Measurements from ENCODE around the gene C16orf82.

GRCh38 chr16:27109666-27110523 is 43.2 kb downstream of the C16orf82 start:
- TF ChIP-seq NFE2L1 (CRISPR knock-in tag; IDR thresholded peaks at IDR 0.05) (no peak), MYBL2 (CRISPR knock-in tag; IDR thresholded peaks at IDR 0.05) (no peak), NFYB (CRISPR knock-in tag; conservative IDR thresholded peaks at IDR 0.05; ENCODE audit: low read depth) (no peak), ZNF423 (CRISPR knock-in tag; IDR thresholded peaks at IDR 0.05) (no peak), MXD4 (CRISPR knock-in tag; IDR thresholded peaks at IDR 0.05; ENCODE audit: borderline replicate concordance) (no peak), ZNF232 (CRISPR knock-in tag; IDR thresholded peaks at IDR 0.05) (no peak), TCF7 (CRISPR knock-in tag; IDR thresholded peaks at IDR 0.05; ENCODE audit: low read depth) (no peak), GTF2I (CRISPR knock-in tag; conservative IDR thresholded peaks at IDR 0.05) (no peak)
- TF ChIP-seq, protein P1, sequence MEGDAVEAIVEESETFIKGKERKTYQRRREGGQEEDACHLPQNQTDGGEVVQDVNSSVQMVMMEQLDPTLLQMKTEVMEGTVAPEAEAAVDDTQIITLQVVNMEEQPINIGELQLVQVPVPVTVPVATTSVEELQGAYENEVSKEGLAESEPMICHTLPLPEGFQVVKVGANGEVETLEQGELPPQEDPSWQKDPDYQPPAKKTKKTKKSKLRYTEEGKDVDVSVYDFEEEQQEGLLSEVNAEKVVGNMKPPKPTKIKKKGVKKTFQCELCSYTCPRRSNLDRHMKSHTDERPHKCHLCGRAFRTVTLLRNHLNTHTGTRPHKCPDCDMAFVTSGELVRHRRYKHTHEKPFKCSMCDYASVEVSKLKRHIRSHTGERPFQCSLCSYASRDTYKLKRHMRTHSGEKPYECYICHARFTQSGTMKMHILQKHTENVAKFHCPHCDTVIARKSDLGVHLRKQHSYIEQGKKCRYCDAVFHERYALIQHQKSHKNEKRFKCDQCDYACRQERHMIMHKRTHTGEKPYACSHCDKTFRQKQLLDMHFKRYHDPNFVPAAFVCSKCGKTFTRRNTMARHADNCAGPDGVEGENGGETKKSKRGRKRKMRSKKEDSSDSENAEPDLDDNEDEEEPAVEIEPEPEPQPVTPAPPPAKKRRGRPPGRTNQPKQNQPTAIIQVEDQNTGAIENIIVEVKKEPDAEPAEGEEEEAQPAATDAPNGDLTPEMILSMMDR (IDR thresholded peaks at IDR 0.05), result peak; percentile 99

Measured in WTC11 (cell line).